GM12891 (cell line): ENCODE results near the gene NPM3.
A peak's percentile ranks its signal among the peaks of the same experiment; 100 is the strongest.

ENCODE experiments used
- DNase-seq: peaks from one replicate; pipeline ENCODE4 v3.0.0; 2011; ENCODE audit warnings: low spot score; ENCODE audit not compliant: insufficient read length
- FAIRE-seq: peaks from 2 replicates; lab custom pipeline; 2011; peaks lifted over from hg19 to GRCh38; lab: Jason Lieb, UNC
- PAX5 ChIP-seq: IDR thresholded peaks from 2 replicates; pipeline ENCODE4 v1.6.1; 2011; ENCODE audit warnings: low read length, moderate library complexity, mild to moderate bottlenecking; ENCODE audit not compliant: insufficient read depth, severe bottlenecking
- POLR2A ChIP-seq: IDR thresholded peaks from 2 replicates; pipeline ENCODE4 v1.6.1; 2011; ENCODE audit warnings: low read depth, low read length, control low read depth
- POLR2AphosphoS5 ChIP-seq: IDR thresholded peaks from 2 replicates; pipeline ENCODE4 v1.6.1; 2011; ENCODE audit warnings: low read depth, low read length, control low read depth
- POU2F2 ChIP-seq: IDR thresholded peaks from 2 replicates; pipeline ENCODE4 v1.6.1; 2011; ENCODE audit warnings: low read depth, mild to moderate bottlenecking, control low read depth, low read length, moderate library complexity
- SPI1 ChIP-seq: IDR thresholded peaks from 2 replicates; pipeline ENCODE4 v1.6.1; 2011; ENCODE audit warnings: low read depth, low read length, control low read depth
- TAF1 ChIP-seq: IDR thresholded peaks from 2 replicates; pipeline ENCODE4 v1.6.1; 2011; ENCODE audit warnings: low read depth, low read length, control low read depth

Gene NPM3

DNA sequence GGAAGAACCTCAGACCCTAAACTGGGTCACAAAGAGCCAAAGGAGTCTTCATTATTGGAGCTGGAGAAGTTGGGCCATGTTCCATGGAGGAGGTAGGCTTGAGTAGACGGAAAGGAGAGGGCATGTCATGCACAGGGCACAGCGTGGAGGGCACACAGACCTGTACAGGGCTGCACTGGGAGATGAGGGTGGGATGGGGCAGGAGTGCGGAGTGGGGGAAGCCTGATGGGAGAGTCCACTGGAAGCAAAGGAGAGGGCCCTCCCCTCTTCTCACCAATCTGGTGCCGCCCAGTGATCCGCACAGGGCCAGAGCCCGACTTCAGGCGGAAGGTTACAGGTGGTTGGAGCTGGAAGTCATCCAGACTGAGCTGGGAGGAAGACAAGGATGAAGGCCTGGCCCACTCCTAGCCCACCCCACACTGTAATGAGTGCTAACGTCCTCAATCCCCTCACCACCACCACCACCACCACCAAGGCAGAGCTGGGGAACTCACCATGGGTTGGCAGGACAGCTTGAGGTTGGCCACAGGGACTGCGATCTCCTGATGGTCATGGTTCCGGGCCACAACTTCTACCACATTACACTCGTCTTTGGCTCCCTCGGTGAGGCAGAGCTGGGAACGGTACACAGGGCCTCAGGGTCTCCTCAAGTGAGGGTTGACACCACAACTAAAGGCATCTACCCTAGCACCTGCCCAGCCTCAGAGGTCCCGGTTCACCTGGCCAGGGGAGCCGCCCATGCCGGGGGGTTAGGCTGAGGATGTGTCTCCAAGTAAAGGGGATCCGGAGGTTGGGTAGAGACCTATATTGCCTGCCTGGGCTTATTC is 1.0 kb downstream of the NPM3 start:
- DNase-seq (no peak), FAIRE-seq (peak; percentile 47)
- no peak for TF ChIP-seq TAF1

GRCh38 chr10:101781655-101781983 is 1.6 kb downstream of the NPM3 start:
- no peak for DNase-seq
- no peak for FAIRE-seq

DNA sequence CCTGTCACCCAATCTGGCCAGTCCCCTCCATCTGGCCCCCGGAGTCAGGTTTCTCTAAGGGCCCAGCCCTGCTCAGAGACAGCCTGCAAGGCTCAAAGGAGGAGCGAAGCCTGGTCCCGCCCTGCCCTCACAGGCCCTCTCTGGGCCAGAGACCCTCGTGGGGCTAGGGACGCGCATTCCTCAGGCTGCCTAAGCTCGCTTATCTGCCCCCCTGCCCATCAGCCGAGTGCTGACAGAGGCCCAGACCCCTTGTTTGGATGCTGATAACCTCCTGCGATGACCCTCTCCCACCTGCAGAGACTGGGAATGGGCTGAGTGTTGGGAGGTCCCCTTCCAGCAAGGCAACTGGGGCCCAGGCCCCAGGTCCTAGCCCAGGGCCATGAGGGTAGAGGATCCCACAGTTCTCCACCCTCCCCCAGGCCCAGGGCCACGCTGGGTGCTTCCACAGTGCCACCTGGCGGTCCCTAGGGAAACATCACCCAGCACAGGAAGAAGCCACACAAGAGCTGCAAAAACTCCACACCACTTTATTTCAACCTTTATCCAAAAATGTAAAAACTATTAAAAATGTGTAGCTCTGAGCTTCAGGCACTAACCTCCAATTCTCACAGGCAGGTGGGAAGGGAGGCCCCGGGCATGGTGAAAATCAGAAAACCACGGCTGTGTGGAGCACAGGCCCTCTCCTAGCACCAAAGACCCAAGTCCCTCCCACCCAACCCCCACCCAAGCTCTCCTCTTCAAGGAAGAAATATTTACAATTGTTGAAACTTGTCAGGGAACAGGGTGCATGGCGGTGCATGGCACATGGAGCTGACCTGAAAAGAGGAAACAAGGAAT is 2.2 kb downstream of the NPM3 start:
- TF ChIP-seq POU2F2 = no peak
- TF ChIP-seq PAX5 = peak; percentile 61
- DNase-seq (peak; percentile 75), FAIRE-seq (peak; percentile 82)

More at GRCh38 chr10:101781655-101781983, 1.6 kb downstream of the NPM3 start:
- TF ChIP-seq POU2F2 (no peak), POLR2A (no peak), PAX5 (no peak), POLR2AphosphoS5 (no peak), SPI1 (no peak), TAF1 (no peak)

- FAIRE-seq = peak; percentile 69
- peak; percentile 14 for DNase-seq
- TF ChIP-seq POLR2A (no peak), POU2F2 (no peak), PAX5 (no peak), TAF1 (no peak), POLR2AphosphoS5 (no peak), SPI1 (no peak)
These were observed 2.9 kb downstream of the NPM3 start for GRCh38 chr10:101780187-101780817.

DNA sequence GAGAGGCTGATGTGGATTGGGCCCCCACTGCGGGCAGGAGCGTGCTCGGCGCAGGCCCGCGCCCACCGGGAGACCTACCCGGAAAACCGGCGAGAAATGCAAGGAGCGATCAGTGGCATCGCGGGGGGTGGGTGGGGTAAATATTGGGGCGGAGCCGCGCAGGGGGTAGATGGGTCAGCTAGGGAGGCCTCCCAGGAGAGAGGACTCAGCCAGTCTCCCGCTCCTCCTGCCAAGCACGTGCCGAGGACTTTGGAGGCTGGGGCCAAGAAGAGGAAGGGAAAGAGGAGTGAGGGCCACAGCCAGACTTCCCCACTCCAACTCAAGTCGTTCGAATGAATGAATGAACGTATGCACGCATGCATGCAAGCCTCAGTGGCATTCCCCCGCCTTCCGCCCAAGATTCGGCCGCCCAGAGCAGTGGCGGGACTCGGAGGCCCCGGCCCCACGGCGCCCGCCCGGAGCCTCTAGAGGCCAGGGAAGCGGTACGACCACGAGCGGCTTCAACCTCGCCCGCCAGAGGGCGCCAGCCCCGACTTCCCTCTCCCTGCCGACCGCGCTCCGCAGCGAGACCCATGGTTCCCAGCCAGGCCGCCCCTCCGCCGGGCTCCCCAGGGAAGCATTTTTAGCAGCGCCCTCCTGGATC is 3.6 kb downstream of the NPM3 start:
- DNase-seq (peak; percentile 79), FAIRE-seq (peak; percentile 91)
- TF ChIP-seq POLR2AphosphoS5 = no peak
- no peak for TF ChIP-seq TAF1
- TF ChIP-seq POLR2A = no peak
- peak; percentile 10 for TF ChIP-seq PAX5

GRCh38 chr10:101778781-101779543 is 4.3 kb downstream of the NPM3 start:
- DNase-seq = no peak
- FAIRE-seq = peak; percentile 94
- no peak for TF ChIP-seq SPI1
- no peak for TF ChIP-seq POLR2AphosphoS5
- no peak for TF ChIP-seq POLR2A
- peak; percentile 60; the same call in 1 of the 2 replicates for TF ChIP-seq POU2F2

GRCh38 chr10:101778151-101778780 is 5.0 kb downstream of the NPM3 start:
- FAIRE-seq (peak; percentile 70), DNase-seq (no peak)
- no peak for TF ChIP-seq SPI1
- TF ChIP-seq TAF1 = no peak
- no peak for TF ChIP-seq POU2F2
- TF ChIP-seq POLR2A = no peak
- no peak for TF ChIP-seq PAX5
- TF ChIP-seq POLR2AphosphoS5 = no peak

DNA sequence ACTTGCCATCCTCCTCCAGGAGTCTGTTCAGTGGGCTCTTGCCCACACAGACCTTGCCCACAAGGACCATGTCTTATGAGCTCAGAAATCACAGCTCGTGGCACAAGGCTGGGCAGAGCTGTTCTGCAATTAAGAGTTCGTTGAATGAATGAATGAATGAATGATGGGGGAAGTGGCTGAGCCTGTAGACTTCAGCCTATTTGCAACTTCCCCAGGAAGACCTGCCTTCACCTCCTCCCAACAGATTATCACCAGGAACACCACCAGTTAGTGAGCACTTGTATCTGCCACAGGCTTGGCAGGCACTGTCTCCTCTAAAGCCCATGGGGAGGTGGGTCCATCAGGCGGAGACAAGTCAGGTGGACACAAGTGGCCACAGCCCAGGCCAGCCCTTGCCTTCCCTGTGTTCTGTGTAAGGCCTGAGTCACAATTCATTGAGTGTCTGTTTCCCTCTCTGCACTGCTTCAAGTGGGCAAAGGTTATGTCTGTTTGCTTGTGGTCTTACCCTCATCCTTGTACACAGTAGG is 5.6 kb downstream of the NPM3 start:
- FAIRE-seq = peak; percentile 23
- TF ChIP-seq POLR2AphosphoS5 = no peak
- no peak for TF ChIP-seq POU2F2
- no peak for TF ChIP-seq TAF1
- no peak for TF ChIP-seq PAX5
- TF ChIP-seq POLR2A = no peak
- no peak for TF ChIP-seq SPI1
- DNase-seq = no peak
